Endothelial cell of umbilical vein (primary cell): ENCODE measurements around the gene MCC. TPM values are rescaled to one million over a fixed set of nuclear protein-coding genes. Genes with fewer than 3 reads are reported as not detected.

Experiments used
- BruUV-seq: library from RNA; stranded (reverse); fragments of 400-500 nt; replicated peaks from 2 replicates; lab custom pipeline; 2021; lab: Mats Ljungman, UMichigan
- CTCF ChIA-PET: fragments of 300-600, 350-600 bp; sonication (Branson Sonifier 250); formaldehyde crosslinking; loops from one replicate; lab custom pipeline; 2021; ENCODE audit warnings: antibody characterized with exemption, inconsistent platforms; lab: Charles Lee
- POLR2A ChIA-PET: fragments of 300-600, 350-600 bp; sonication (Branson Sonifier 250); formaldehyde crosslinking; loops from one replicate; lab custom pipeline; 2021; ENCODE audit warnings: antibody characterized with exemption, inconsistent platforms; lab: Charles Lee
- DNase-seq: peaks from one replicate; pipeline ENCODE4 v3.0.0-alpha.2; 2011; ENCODE audit warnings: low read depth, low spot score
- FAIRE-seq: peaks from 2 replicates; lab custom pipeline; 2011; peaks lifted over from hg19 to GRCh38; lab: Jason Lieb, UNC
- H2AFZ ChIP-seq: 2 replicates; pipeline ENCODE4 v1.6.0; 2012; ENCODE audit warnings: low read depth, low read length, control low read depth, inconsistent platforms
- H3K27ac ChIP-seq: 2 replicates; pipeline ENCODE4 v1.5.1; 2011; ENCODE audit warnings: low read depth, mild to moderate bottlenecking, control low read depth, low read length, moderate library complexity; ENCODE audit not compliant: insufficient read depth
- H3K27me3 ChIP-seq, 2 experiments: 2 replicates each; pipeline versions ENCODE4 v1.6.0 to v1.6.1; 2011; ENCODE audit warnings: low read length in 2 of 2, mixed read lengths in 1 of 2; ENCODE audit not compliant: control insufficient read depth in 2 of 2, insufficient read depth in 2 of 2
- H3K36me3 ChIP-seq, 2 experiments: 2 replicates in 1 of 2; 3 replicates in 1 of 2; pipeline ENCODE4 v1.5.1; 2011; ENCODE audit warnings: low read length in 2 of 2, mild to moderate bottlenecking in 1 of 2, moderate library complexity in 1 of 2; ENCODE audit not compliant: control insufficient read depth in 2 of 2, insufficient read depth in 2 of 2; ENCODE audit errors: extremely low read depth in 1 of 2
- H3K4me1 ChIP-seq: 3 replicates; pipeline ENCODE4 v1.5.1; 2011; ENCODE audit warnings: mild to moderate bottlenecking, low read length; ENCODE audit not compliant: control insufficient read depth, insufficient read depth; ENCODE audit errors: extremely low read depth
- H3K4me2 ChIP-seq: 2 replicates; pipeline ENCODE4 v1.6.1; 2011; ENCODE audit warnings: low read length, control low read depth, mixed read lengths; ENCODE audit not compliant: insufficient read depth
- H3K4me3 ChIP-seq, 3 experiments: fragments of 200-600 bp in 1 of 3; sonication (generic), shearing (Covaris generic) in 1 of 3; replicated peaks in 1 of 3; 2 replicates each; pipeline ENCODE4 v1.5.1; 2011 to 2016; ENCODE audit warnings: control low read depth in 3 of 3, low read length in 3 of 3, mild to moderate bottlenecking in 2 of 3, inconsistent platforms in 1 of 3, low read depth in 1 of 3, moderate library complexity in 1 of 3; ENCODE audit not compliant: insufficient read depth in 1 of 3
- H3K79me2 ChIP-seq: 2 replicates; pipeline ENCODE4 v1.6.0; 2012; ENCODE audit warnings: low read length, inconsistent platforms; ENCODE audit not compliant: control insufficient read depth, insufficient read depth
- H3K9ac ChIP-seq: replicated peaks from 2 replicates; pipeline ENCODE3; 2011; ENCODE audit warnings: low read length, control low read depth; ENCODE audit not compliant: insufficient read depth; ENCODE audit errors: extremely low read depth
- H3K9me1 ChIP-seq: replicated peaks from 3 replicates; pipeline ENCODE4 v1.6.0; 2011; ENCODE audit warnings: mild to moderate bottlenecking, low read length; ENCODE audit not compliant: control insufficient read depth, insufficient read depth; ENCODE audit errors: extremely low read depth
- H3K9me3 ChIP-seq: replicated peaks from 2 replicates; pipeline ENCODE4 v1.5.1; 2012; ENCODE audit warnings: low read length, inconsistent platforms; ENCODE audit not compliant: control insufficient read depth, insufficient read depth
- H4K20me1 ChIP-seq: replicated peaks from 2 replicates; pipeline ENCODE3; 2011; ENCODE audit warnings: mild to moderate bottlenecking, low read length; ENCODE audit not compliant: control insufficient read depth, insufficient read depth; ENCODE audit errors: extremely low read depth
- CTCF ChIP-seq, 2 donors: IDR thresholded peaks; 1 replicate in 1 of 2; 2 replicates in 1 of 2; pipeline ENCODE4 v1.5.1; 2011; ENCODE audit warnings: low read length in 2 of 2, mild to moderate bottlenecking in 2 of 2, moderate library complexity in 2 of 2, control low read depth in 1 of 2, inconsistent platforms in 1 of 2, low read depth in 1 of 2; ENCODE audit not compliant: insufficient read depth in 1 of 2; ENCODE audit errors: extremely low read depth in 1 of 2
- EZH2 ChIP-seq: IDR thresholded peaks from 2 replicates; pipeline ENCODE4 v1.6.1; 2012; ENCODE audit warnings: borderline replicate concordance, low read depth, mild to moderate bottlenecking, moderate library complexity, low read length, inconsistent platforms; ENCODE audit not compliant: severe bottlenecking
- FOS ChIP-seq: IDR thresholded peaks from 2 replicates; pipeline ENCODE4 v1.6.1; 2011; ENCODE audit warnings: mild to moderate bottlenecking, low read length, moderate library complexity, borderline replicate concordance; ENCODE audit not compliant: insufficient read depth
- GATA2 ChIP-seq: IDR thresholded peaks from 2 replicates; pipeline ENCODE4 v1.7.0; 2011; ENCODE audit warnings: low read depth, mild to moderate bottlenecking, moderate library complexity, mixed read lengths, low read length; ENCODE audit not compliant: insufficient read length, insufficient read depth
- JUN ChIP-seq: IDR thresholded peaks from 2 replicates; pipeline ENCODE4 v1.6.1; 2011; ENCODE audit warnings: borderline replicate concordance, low read depth; ENCODE audit not compliant: insufficient read length, insufficient read depth
- MAX ChIP-seq: IDR thresholded peaks from 2 replicates; pipeline ENCODE4 v1.6.1; 2011; ENCODE audit not compliant: insufficient read depth, insufficient read length
- MYC ChIP-seq: IDR thresholded peaks from one replicate; pipeline ENCODE4 v1.6.1; 2011; ENCODE audit warnings: mild to moderate bottlenecking, low read depth, low read length
- POLR2A ChIP-seq: IDR thresholded peaks from 2 replicates; pipeline ENCODE4 v1.6.1; 2012; ENCODE audit warnings: low read depth, mild to moderate bottlenecking, control low read depth, low read length
- POLR2AphosphoS5 ChIP-seq: IDR thresholded peaks from 2 replicates; pipeline ENCODE4 v1.6.1; 2012; ENCODE audit warnings: low read depth, mild to moderate bottlenecking, control low read depth, low read length, moderate library complexity; ENCODE audit not compliant: insufficient read depth
- dilution Hi-C: fragments of 300-500 bp; cut with MboI; formaldehyde crosslinking; loops from one replicate; pipeline ENCODE4 v1.15.0; 2019; ENCODE audit warnings: low sequenced_read_pairs; ENCODE audit not compliant: extremely low pct_ligation_motif_present
- intact Hi-C: fragments of 100-400 bp; cut with micrococcal nuclease; formaldehyde crosslinking; loops from one replicate; pipeline ENCODE4 v1.10.0; 2022
- polyA plus RNA-seq, 4 experiments: library from polyadenylated mRNA; depleted of rRNA in 3 of 4; stranded (reverse) in 3 of 4; unstranded in 1 of 4; fragments of >200 nt; gene quantifications; 2 replicates each; pipeline versions ENCODE4 v1.2.1 to v1.2.3, GENCODE V29; 2011 to 2012; ENCODE audit warnings: missing spikeins in 1 of 4
- total RNA-seq: library from RNA; stranded (reverse); gene quantifications from 2 replicates; pipeline ENCODE4 v1.2.3, GENCODE V29; 2021

Gene MCC
- total and polyA plus RNA-seq, 2 donors (not counting 3 experiments of a cell fraction or from before 2014, with no cell fraction given), result 6.9 to 27.5 TPM

- no peak for FAIRE-seq
- CTCF ChIA-PET, result no interaction called here
- dilution Hi-C loops, result no loop called here
Observed at GRCh38 chr5:113108485-113108884, 379.8 kb downstream of the MCC start.

More at GRCh38 chr5:113108485-113108884, 379.8 kb downstream of the MCC start:
- Histone ChIP-seq H3K4me2 (no peak overlapping the region), H3K79me2 (no peaks in the 10 kb centered on the region), H3K4me3 (no peak overlapping the region), H4K20me1 (no peaks in the 10 kb centered on the region), H3K9me1 (no peaks in the 10 kb centered on the region), H3K36me3 (no peaks in the 10 kb centered on the region), H2AFZ (no peak overlapping the region), H3K9ac (no peak overlapping the region), H3K27me3 (no peaks in the 10 kb centered on the region), H3K9me3 (no peaks in the 10 kb centered on the region), H3K4me1 (peaks cover 2% of the 10 kb centered on the region), H3K27ac (no peak overlapping the region)
- POLR2A ChIA-PET, result no interaction called here
- intact Hi-C loops, result no loop called here
- DNase-seq, result no peak
- BruUV-seq, result no TSS peak
- TF ChIP-seq CTCF (IDR thresholded peaks at IDR 0.05; ENCODE audit: extremely low read depth in 1 of 2, insufficient read depth in 1 of 2, low read depth in 1 of 2, low read length in 2 of 2) (no peak), MYC (no peak), JUN (no peak), GATA2 (no peak), MAX (no peak), POLR2AphosphoS5 (no peak), POLR2A (no peak), FOS (no peak), EZH2 (no peak)
